Natural killer cell (primary cell): ENCODE data around the gene DAB2IP. TPM values are rescaled to one million over a fixed set of nuclear protein-coding genes. Genes with fewer than 3 reads are reported as not detected.

ENCODE experiments used
- ATAC-seq, 3 donors: fragments of 150-1000 bp in 2 of 3; fragments of 200-7000 bp in 1 of 3; cut with Tn5 transposase; 1 replicate in 1 of 3; 2 replicates in 2 of 3; pipeline ENCODE4 v1.10.0; 2021; ENCODE audit warnings: mild to moderate bottlenecking in 2 of 3, moderate library complexity in 2 of 3
- DNase-seq, 2 donors: peaks; one replicate each; pipeline versions ENCODE4 v3.0.0 to v3.0.0-alpha.2; 2013 to 2021; ENCODE audit warnings: mixed read lengths in 1 of 2
- H3K27ac ChIP-seq: one replicate; pipeline ENCODE4 v1.5.1; 2013; ENCODE audit warnings: mild to moderate bottlenecking, low read length
- H3K27me3 ChIP-seq: one replicate; pipeline ENCODE4 v1.6.1; 2013; ENCODE audit warnings: low read length; ENCODE audit not compliant: control insufficient read depth, insufficient read depth
- H3K36me3 ChIP-seq: one replicate; pipeline ENCODE4 v1.6.1; 2013; ENCODE audit warnings: low read length; ENCODE audit not compliant: control insufficient read depth, insufficient read depth
- H3K4me1 ChIP-seq: one replicate; pipeline ENCODE4 v1.6.1; 2013; ENCODE audit warnings: low read length; ENCODE audit not compliant: control insufficient read depth, insufficient read depth
- H3K4me3 ChIP-seq: one replicate; pipeline ENCODE4 v1.5.1; 2013; ENCODE audit warnings: low read length
- H3K9me3 ChIP-seq: one replicate; pipeline ENCODE4 v1.6.1; 2013; ENCODE audit warnings: low read length; ENCODE audit not compliant: control insufficient read depth, insufficient read depth
- H3K27ac Mint-ChIP-seq, 2 donors: one replicate each; pipeline ENCODE4 v1.8.0; 2022; ENCODE audit warnings: mild to moderate bottlenecking in 2 of 2, mixed read lengths in 2 of 2, moderate library complexity in 1 of 2
- H3K27me3 Mint-ChIP-seq, 2 donors: one replicate each; pipeline ENCODE4 v1.8.0; 2022; ENCODE audit warnings: low read depth in 2 of 2, mixed read lengths in 2 of 2
- H3K36me3 Mint-ChIP-seq: one replicate; pipeline ENCODE4 v1.8.0; 2022; ENCODE audit warnings: mixed read lengths
- H3K4me1 Mint-ChIP-seq, 2 donors: one replicate each; pipeline ENCODE4 v1.8.0; 2022; ENCODE audit warnings: mixed read lengths in 2 of 2
- H3K4me3 Mint-ChIP-seq: one replicate; pipeline ENCODE4 v1.8.0; 2022; ENCODE audit warnings: mild to moderate bottlenecking, moderate library complexity, mixed read lengths
- H3K9me3 Mint-ChIP-seq, 2 donors: one replicate each; pipeline ENCODE4 v1.8.0; 2022; ENCODE audit warnings: mixed read lengths in 2 of 2
- CTCF ChIP-seq: fragments of 200-600 bp; IDR thresholded peaks from one replicate; pipeline ENCODE4 v1.8.0; 2022; ENCODE audit warnings: antibody characterized with exemption
- WGBS: methylation state at CpG from one replicate; pipeline ENCODE4 v1.1.7; 2013; ENCODE audit warnings: missing lambda C conversion rate; ENCODE audit not compliant: insufficient coverage; 5-methylcytosine and 5-hydroxymethylcytosine counted together
- intact Hi-C: fragments of 100-400 bp; cut with micrococcal nuclease; formaldehyde crosslinking; loops from one replicate; pipeline ENCODE4 v1.14.2; 2022
- total RNA-seq, 4 donors: library from RNA; stranded (reverse); fragments of 120-200 nt in 1 of 4; gene quantifications; one replicate each; pipeline versions ENCODE4 v1.2.3 to v1.2.4, GENCODE V29; 2013 to 2022

DAB2IP gene
- total RNA-seq, 3 donors from 2014 or later (not counting 1 experiment from before 2014, with no cell fraction given), result 0.19 to 2.5 TPM; not detected in 1

GRCh38 chr9:121757281-121757585 is 105.8 kb downstream of the DAB2IP start:
- no peak overlapping the region for H3K4me3 Mint-ChIP-seq
- DNase-seq (no peak), ATAC-seq (no peak)
- intact Hi-C loops, result no loop called here
- no peaks in the 10 kb centered on the region for H3K27me3 Mint-ChIP-seq
- WGBS, result no CpG with 5 or more reads among the region's 1 CpG
- no peaks in the 10 kb centered on the region for H3K9me3 ChIP-seq
- no peaks in the 10 kb centered on the region for H3K36me3 Mint-ChIP-seq
- no peak overlapping the region for H3K27ac ChIP-seq
- TF ChIP-seq CTCF, result no peak
- H3K27ac Mint-ChIP-seq, result no peak overlapping the region
- no peaks in the 10 kb centered on the region for H3K4me1 Mint-ChIP-seq
- no peaks in the 10 kb centered on the region for H3K9me3 Mint-ChIP-seq
- H3K27me3 ChIP-seq, result no peaks in the 10 kb centered on the region
- no peaks in the 10 kb centered on the region for H3K36me3 ChIP-seq
- no peaks in the 10 kb centered on the region for H3K4me1 ChIP-seq
- no peak overlapping the region for H3K4me3 ChIP-seq

DNA sequence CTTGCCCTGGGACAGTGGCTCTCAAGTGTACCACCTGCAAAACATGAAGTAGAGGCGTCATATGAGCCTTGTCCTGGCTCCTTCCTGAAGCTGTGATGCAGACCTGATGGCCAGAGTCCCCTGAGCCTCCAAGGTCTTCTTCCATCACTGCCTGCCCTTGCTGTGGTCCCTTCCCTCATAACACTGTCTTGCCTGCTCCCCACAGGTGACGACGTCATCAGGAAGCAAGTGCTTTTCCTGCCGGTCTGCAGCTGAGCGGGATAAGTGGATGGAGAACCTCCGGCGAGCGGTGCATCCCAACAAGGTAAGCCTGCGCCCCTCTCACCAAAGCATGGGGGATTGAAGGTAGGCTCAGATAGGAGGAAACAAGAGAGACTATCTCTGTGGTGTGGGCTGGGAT is 107.3 kb downstream of the DAB2IP start:
- no peaks in the 10 kb centered on the region for H3K27me3 ChIP-seq
- H3K4me1 Mint-ChIP-seq, result no peaks in the 10 kb centered on the region
- no peak overlapping the region for H3K27ac ChIP-seq
- no peaks in the 10 kb centered on the region for H3K36me3 Mint-ChIP-seq
- no peak overlapping the region for H3K4me3 ChIP-seq
- no peak for TF ChIP-seq CTCF
- H3K4me3 Mint-ChIP-seq, result no peak overlapping the region
- no peak for ATAC-seq
- DNase-seq, result no peak
- no peaks in the 10 kb centered on the region for H3K36me3 ChIP-seq
- 93% methylated on average over 9 of the region's 9 CpGs for WGBS
- H3K9me3 ChIP-seq, result no peaks in the 10 kb centered on the region
- no peak overlapping the region for H3K27ac Mint-ChIP-seq
- H3K27me3 Mint-ChIP-seq, result no peaks in the 10 kb centered on the region
- no peaks in the 10 kb centered on the region for H3K9me3 Mint-ChIP-seq
- no peaks in the 10 kb centered on the region for H3K4me1 ChIP-seq
- intact Hi-C loops, result no loop called here

DNA sequence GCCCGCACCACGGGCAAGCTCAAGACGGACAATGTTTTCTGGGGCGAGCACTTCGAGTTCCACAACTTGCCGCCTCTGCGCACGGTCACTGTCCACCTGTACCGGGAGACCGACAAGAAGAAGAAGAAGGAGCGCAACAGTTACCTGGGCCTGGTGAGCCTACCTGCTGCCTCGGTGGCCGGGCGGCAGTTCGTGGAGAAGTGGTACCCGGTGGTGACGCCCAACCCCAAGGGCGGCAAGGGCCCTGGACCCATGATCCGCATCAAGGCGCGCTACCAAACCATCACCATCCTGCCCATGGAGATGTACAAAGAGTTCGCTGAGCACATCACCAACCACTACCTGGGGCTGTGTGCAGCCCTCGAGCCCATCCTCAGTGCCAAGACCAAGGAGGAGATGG is 108.6 kb downstream of the DAB2IP start:
- Histone ChIP-seq H3K4me3 (no peak overlapping the region), H3K9me3 (no peaks in the 10 kb centered on the region), H3K36me3 (no peaks in the 10 kb centered on the region), H3K27ac (no peak overlapping the region), H3K4me1 (no peaks in the 10 kb centered on the region), H3K27me3 (no peaks in the 10 kb centered on the region)
- intact Hi-C loops, result no loop called here
- Mint-ChIP-seq H3K36me3 (no peaks in the 10 kb centered on the region), H3K27me3 (no peaks in the 10 kb centered on the region), H3K4me1 (no peaks in the 10 kb centered on the region), H3K4me3 (no peak overlapping the region), H3K9me3 (no peaks in the 10 kb centered on the region), H3K27ac (no peak overlapping the region)
- WGBS, result 94% methylated on average over 23 of the region's 23 CpGs
- ATAC-seq (no peak), DNase-seq (no peak)
- TF ChIP-seq CTCF, result no peak

DNA sequence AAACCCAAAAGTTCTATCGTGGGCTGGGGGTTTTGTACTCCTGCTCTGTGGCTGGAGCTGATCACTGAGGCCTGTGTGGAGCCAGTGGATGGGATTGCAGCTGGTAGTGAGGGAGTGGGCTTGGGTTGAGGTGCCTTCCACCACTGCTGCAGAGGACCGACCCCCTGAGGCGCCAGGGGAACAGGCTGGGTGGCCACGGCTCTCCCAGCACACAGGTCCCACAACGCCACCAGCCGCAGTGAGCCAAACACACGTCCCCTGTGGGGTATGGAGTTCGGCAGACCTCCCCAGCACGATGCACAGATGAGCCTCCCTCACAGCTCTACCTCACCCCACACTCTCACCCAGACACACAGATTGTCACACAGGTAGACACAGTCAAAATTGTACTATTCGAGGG is 109.1 kb downstream of the DAB2IP start:
- no peak overlapping the region for H3K27ac ChIP-seq
- 92% methylated on average over 10 of the region's 10 CpGs for WGBS

More for the DNA sequence above, 109.1 kb downstream of the DAB2IP start:
- ATAC-seq (no peak), DNase-seq (no peak)
- no peaks in the 10 kb centered on the region for H3K36me3 ChIP-seq
- no peaks in the 10 kb centered on the region for H3K27me3 Mint-ChIP-seq
- H3K27ac Mint-ChIP-seq, result no peak overlapping the region
- no peaks in the 10 kb centered on the region for H3K9me3 Mint-ChIP-seq
- no peaks in the 10 kb centered on the region for H3K9me3 ChIP-seq
- no peak overlapping the region for H3K4me3 Mint-ChIP-seq
- H3K36me3 Mint-ChIP-seq, result no peaks in the 10 kb centered on the region
- H3K4me3 ChIP-seq, result no peak overlapping the region
- no peak for TF ChIP-seq CTCF
- H3K27me3 ChIP-seq, result no peaks in the 10 kb centered on the region
- no peaks in the 10 kb centered on the region for H3K4me1 Mint-ChIP-seq
- H3K4me1 ChIP-seq, result no peaks in the 10 kb centered on the region
- intact Hi-C loops, result no loop called here
